Epidermal melanocyte (primary cell): ENCODE results near the gene CFAP20.

ENCODE experiments used
- DNase-seq: peaks from one replicate; pipeline ENCODE4 v3.0.0; 2011; ENCODE audit warnings: low spot score; ENCODE audit not compliant: insufficient read length

The CFAP20 gene

DNA sequence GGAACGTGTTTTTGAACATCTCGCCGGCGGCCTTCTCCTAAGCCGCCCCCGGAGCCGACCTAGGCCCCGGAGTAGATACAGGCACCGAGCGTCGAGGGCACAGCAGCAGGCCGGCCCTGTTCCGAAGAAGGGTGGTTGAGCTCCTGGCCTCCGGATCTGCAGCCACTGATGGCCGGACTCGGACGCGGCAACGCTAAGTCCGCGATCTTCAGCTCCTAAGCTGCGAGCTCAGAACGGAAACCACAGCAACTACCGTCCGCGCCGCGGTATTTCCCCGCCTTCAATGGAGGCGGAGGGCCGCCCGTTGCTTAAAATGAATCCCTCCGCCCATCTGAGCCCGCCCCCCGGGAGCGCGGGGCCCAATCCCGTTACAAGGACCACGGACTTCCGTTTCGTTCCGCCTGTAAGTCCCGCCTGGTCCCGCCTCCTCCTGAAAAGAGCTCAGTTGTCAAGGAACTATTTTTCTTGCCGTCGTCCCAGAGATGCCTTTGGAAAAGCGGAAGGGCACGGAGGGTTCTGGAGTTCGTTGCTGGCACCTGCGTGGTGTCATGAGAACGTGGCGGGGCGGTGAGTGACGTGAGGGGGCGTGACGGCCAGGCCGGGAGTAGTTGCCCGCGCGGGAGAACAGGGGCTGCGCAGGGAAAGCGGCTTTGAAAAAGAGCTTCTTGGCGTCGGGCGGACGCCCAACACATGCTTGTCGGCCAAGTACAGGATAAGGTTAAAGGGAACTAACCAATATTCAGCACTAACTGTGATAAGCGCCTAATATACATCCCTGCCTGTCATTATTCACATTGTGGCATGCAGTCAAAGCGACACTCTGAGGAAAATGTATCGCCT lies at the start of gene CFAP20:
CFAP20 (minus strand) TSS at position 285 of the 840 bp plus-strand sequence; CDS start at position 19, 266 bp downstream.
- peak; percentile 81 for DNase-seq

DNA sequence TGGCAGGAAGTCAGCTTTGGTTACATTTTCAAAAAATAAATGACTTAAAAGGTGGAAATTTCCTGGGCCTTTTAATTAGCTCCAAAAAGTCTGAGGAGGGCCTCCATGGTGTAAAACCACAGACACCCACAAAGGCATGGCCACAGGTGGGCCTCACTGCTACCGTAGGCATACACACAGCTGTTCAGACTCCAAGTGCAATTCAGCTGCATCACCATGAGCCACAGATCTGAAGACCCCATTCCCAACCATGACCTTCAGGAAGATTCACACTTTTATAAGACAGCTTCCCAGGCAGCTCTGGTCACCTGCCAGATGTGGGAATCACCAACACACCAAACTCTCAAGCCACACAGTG lies 48.2 kb upstream of the CFAP20 start:
- no peak for DNase-seq

DNA sequence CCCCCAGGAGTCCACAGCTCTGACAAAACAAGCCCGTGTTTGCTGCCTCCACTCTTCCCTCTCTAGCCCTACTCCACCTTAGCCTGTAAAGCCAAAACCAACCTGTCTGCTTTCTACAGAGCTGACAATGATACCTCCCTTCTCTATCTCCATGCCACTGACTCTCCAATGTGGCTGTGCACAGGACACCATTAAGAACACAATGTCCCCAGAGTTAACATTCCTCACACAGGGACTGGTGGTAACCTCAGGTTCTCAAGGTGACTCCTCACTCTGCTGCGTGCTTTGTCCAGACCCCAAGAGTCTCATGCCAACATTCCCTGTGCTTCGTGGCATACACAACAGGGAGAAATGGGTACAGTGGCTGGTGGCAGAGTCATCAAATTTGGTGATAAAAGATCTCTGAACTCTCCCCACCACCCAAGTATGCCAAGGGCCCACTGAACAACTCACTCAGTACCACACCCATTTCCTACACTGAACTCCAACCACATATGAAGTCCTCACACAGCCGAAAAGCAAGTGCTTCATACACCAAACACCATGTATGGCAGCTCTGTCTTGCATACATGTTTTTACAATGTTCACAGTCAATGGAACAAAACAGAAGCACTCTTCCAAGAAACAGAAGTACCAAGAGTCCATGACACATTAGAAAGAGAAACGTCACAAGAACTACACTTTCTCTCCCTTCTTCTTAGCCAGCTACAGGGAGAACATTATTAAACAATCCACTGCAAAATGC lies 47.6 kb upstream of the CFAP20 start:
- no peak for DNase-seq

DNA sequence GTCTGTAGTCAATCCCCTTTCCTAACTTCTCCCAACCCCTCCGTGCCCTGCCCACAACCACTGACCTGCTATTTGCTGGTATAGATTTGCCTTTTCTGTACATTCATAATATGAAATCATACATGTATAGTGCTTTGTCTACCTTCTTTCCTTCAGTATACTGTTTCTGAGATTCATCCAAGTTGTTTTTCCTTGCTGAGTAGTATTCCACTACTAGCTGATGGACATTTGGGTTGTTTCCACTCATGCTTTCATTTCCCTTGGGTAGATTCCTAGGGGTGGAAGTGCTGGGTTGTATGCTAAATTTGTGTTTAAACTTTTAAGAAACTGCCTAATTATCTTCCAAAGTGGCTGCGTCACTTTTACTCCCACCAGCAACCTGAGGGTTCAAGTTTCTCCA lies 41.0 kb upstream of the CFAP20 start:
- DNase-seq: no peak

DNA sequence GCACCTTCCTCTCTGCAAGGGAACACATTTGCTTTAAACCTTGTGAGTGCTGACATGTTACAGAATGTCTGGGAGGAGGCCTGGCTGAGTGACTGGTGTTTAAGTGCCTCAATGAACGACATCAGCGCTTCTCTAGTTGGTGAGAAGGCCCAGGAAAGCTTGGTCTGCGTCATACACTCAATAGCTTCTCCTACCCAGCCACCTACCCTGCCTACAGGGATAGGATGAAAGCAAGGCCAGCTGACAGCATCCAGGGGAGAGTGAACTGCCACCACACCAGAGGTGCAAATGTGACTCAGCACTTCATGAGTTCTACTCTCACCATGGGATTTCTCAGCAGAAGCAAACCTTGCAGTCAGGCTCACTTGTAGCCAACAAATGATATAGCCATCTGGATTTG lies 31.7 kb upstream of the CFAP20 start:
- DNase-seq: no peak

DNA sequence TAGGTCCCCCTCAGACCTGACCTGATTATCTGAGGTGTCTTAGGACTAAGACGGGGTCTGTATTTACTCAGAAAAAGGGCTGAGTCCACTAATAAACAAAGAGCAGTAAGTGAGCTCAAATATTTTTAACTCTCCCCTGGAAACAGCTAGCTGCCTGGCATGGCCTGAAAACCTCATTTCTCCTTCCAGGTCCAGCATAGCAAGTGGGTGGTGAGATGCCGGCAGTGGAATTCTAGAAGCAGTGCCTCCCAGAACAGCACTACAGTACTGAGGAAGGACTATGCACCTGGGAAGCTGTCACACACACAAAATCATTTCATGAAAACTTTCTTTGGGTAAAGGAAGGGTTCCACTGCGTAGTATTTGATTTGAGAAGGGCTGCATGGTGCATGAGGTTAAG lies 29.5 kb upstream of the CFAP20 start:
- no peak for DNase-seq

DNA sequence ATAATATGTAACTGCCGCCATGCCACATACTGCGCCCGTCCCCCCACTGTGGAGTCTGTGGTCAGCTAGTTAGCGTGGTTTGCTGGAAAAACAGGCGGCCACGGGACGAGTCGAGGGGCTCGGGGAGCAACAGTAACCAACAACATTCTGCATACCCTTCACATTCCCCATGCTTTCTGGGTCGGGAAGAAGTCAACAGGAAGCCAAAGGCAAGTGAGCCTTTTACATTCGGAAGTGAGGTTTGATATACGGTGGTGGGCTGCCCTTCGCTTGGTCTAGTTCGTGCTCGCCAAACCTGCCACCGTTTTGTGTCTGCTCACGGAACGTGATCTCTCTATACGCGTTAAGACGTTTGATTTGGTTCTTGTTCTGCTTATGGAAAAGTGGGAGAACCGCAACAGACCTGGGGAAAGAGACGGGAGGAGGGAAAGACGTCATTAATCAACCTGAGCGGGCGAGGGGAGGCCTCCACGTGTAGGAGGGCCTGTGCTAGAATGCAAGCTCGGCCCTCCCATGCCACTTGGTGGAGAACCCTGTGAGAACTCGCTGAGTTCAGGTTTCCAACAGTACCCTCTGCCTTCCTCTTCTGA lies 28.9 kb upstream of the CFAP20 start:
- no peak for DNase-seq

DNA sequence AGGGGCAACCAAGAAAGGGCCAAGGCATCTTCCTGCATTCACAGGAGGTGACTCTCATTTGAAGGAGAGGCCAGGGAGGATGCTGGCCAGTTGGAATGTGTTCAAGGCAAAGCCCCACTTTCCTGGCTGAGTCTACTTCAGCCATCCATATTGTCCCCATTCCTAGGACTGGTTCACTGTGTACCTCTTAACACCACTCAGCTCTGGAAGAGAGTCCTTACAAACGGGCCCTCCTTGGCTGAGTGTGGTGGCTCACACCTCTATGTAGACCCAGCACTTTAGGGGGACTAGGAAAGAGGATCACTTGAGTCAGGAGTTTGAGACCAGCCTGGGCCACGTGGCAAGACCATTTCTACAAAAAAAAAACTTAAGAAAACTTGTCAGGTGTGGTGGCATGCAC lies 28.1 kb upstream of the CFAP20 start:
- DNase-seq: no peak

DNA sequence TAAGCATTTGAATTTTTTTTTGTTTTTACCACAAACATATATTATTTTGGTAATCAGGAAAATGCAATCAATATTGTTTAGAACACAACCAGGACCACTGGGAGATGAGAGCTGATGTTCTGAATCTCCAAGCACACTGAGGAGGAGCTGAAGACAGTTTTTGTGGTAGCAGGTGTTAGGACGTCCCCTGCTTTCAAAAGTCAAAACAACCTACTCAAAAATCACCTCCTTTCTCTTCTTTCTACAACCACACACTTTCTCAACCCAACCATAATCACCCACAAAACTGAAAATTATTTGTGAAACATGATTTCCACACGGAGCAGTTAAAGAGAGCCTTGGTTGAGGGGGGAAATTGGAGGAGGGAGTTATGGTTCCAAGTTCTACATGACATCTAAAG lies 26.7 kb upstream of the CFAP20 start:
- DNase-seq: no peak

DNA sequence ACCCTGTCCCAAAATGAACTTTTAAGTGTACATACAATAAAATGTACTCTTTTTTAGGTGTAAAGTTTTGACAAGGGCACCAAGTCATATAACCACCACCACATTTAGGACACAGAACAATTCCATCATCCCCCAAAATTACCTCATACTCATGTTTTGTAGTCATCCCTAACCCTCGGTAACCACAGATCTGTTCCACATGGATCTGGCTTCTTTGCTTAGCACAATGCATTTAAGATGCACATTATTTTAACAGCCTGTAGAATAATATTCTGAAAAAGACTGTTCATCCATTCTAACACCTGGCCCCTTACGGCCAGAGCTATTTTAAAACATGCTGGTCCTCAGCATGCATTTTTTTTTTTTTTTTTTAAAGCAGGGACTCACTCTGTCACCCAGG lies 25.2 kb upstream of the CFAP20 start:
- DNase-seq: no peak

DNA sequence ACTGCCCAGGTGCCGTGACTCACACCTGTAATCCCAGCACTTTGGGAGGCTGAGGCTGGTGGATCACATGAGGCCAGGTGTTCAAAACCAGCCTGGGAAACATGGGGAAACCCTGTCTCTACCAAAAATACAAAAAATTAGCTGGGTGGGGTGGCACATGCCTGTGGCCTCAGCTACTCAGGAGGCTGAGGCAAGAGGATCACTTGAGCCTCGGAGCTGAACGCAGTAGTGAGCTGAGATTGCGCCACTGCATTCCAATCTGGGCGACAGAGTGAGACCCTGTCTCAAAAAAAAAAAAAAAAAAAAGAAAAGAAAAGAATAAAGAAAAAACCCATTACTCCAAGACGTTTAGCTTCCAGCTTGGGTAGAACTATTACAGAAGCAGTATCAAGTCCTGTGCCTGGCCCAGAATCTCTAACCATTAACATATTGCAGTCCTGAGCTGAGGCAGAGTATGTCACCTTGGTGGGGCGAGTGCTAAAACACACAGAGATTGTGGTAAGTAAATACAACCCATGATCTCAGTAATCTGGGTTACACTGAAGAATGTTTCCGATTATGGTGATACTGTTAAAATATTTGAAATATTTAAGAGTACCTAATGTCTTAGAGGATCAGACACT lies 23.2 kb upstream of the CFAP20 start:
- no peak for DNase-seq

DNA sequence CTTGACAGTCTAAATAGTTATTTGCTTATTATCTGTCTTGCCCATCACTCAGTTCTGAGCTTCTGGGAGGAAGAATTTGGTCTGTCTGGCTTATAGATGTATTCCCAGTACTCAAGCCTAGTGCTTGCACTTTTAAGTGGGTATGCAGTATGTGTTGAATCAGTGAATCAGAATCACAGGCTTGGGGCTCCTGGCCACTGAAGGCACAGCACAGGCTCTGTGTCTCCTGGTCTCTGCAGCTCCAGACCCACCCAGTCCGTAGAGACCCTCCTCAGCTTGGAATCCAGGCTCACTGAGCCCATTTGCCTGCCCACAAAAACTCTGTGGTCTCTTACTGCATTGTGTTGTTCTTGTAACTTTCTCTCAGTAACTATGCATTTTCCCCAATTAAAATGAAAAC lies 19.3 kb upstream of the CFAP20 start:
- no peak for DNase-seq

DNA sequence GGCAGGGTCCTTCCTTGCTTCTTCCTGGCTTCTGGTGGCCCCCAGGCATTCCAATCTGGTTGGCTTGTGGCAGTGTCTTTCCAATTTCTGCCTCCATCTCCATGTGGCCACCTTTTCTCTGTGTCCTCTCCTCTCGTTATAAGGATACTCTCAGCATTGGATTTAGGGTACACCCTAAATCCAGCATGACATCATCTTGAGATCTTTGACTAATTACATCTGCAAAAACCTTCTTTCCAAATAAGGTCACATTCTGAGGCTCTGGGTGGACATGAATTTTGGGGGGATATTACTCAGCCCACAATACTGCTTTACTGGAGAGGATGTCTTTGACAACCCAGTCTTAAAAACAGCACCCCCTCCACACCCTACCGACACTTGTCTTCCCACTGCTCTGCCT lies 18.9 kb upstream of the CFAP20 start:
- DNase-seq: no peak

DNA sequence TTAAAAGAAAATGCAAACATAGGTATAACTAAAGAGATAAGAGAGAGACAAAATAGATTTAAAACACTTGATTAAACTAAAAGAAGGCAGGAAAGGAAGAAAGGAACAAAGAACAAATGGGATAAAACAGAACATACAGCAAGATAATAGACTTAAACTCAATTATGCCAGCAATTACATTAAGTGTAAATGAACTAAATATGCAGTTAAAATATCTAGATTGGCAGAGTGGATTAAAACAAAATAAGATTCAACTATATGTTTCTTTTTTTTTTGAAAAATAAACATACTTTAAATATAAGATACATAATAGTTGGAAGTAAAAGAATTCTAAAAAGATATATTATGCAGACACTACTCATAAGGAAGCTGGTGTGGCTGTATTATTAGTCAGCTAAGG lies 9.7 kb upstream of the CFAP20 start:
- DNase-seq: no peak

DNA sequence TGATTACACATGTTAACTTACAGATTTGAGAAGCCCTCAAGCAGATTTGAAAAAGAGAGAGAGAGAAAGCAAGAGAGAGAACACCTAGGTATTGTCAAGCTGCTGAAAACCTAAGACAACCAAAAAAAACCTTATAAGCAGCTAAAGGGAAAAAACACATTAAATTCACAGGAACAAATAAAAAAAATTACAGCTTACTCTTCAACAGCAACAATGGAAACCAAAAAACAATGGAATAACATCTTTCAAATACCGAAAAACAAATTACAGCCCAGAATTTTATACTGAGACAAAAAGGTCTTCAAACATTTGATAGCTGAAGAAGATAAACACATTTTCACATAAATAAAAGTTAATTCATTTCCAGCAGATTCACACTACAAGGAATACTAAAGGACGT lies 8.4 kb upstream of the CFAP20 start:
- DNase-seq: no peak

DNA sequence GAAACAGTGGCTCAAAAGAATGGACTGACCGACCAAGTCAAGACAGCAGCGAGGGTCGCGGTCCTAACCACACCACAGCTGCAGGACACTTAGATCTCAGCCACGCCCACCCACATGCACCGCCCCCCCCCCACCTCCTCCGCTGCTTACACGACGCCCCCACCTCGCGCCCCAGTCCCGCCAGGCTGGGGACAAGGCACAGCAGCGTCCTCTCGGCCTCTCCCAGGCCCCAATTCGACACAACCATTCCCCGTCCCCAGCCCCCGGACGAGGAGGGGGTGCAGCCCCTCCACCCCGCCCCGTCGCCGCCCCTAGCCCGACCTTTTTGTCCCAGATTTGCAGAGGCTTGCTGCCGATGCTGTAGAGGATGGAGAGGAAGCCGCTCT lies 477 bp downstream of the CFAP20 start:
- DNase-seq: no peak

DNA sequence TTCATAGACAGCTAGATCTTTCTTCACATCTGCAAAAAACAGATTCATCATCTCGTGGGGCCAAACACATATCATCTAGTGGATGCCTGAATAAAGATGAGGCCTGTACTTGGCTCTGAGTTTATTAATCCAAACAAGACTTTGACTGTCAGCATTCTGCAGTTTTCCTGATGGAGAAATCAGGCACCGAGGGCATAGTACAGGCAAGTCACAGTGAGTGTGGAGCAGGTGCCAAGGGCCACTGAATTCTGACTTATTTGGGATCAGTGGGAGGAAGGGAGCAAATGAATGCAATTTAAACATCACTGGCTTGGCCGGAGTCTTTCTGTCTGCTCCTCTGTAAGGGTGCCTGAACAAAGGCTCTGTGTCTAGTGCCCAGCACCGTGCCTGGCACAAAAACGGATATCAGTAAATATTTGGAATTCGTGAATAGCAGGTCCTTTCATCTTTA lies 975 bp downstream of the CFAP20 start:
- no peak for DNase-seq

DNA sequence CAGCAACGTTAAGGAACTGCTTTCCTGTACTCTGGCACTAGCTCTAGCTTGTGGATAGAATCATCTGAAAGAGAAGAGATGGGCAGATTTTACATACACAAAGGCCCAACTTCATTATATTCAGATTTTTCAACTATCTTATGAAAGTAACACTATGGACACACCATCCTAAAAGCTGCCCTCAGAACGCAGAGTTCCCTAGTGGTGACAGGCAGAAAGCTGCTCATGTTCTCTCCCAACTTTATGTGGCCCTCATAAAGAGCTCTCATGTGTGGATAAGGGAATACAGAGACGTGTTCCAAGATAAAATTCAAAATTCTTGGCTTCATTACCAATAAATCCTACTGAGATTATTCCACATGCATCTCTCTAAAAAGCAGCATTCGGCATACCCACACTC lies 1.5 kb downstream of the CFAP20 start:
- DNase-seq: no peak

DNA sequence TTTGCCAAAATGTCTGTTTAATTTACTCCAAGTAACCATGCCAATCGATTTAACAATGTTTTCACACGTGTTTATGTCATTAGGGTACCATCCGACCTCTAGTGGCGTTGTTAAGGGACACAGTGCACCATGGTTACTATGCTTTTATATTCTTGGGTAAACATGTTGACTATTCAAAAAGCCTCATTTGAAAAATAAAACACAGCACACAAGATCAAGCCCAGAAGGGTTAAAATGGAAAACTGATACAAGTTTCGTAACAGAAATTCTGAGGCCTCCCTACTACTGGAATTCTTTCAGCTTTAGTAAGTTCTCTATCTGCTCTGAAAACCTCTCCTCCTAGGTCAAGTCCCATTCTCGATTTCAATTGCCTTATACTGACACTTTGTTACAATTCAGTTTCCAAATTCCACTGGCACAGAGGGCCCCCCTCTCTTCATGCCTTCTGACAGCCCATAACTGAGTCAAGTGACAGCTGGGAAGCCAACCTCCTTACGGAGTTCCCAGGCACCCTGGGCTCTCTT lies 2.1 kb downstream of the CFAP20 start:
- DNase-seq: no peak

DNA sequence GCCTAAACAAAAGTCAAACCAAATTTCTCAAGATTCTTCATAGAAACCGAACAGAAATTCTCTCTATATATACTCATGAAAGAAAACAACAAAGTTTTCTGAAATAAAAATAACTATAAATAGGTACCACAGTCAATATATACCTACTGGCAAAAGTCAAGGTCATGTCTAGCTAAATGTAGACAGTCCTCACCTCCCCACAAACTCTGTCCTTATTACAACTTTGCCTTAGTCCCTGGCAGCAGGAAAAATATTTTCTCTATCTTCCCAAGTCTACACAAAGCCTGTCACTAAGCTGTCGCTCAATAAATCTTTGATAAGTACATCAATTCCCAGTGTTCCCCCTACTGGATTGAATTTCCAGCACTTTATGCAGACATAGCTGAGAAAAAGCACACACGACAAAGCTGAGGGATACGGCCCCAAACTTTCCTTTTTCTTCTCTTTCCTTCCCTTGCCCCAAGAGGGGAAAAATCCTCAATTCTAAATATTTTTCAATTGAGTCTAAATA lies 2.7 kb downstream of the CFAP20 start:
- no peak for DNase-seq

DNA sequence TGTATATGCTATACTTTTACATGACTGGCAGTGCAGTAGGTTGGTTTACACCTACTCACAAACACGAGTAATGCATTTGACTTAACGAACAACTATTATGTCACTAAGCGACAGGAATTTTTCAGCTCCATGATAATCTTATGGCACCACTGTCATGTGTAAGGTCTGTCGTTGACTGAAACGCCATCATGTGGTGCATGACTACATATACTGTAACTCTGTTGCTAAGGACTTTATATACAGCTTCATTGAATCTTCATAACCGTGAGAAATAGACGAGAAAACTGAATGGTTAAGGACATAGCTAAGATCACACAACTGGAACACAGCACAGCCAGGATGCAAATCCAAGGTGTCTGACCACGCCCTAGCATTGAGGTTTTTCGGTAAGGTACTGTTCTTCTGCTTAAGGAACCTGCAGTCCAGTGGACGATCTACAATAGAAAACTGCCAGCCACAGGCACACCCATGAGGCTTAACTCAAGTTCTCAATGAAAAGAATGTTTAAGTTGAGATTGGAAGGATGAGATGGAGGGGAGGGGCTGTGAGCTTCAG lies 3.3 kb downstream of the CFAP20 start:
- DNase-seq: no peak
